Naive thymus-derived CD4-positive, alpha-beta T cell (primary cell): ENCODE measurements around the gene PPTC7. TPM values are rescaled to one million over a fixed set of nuclear protein-coding genes. Genes with fewer than 3 reads are reported as not detected.
A peak's percentile ranks its signal among the peaks of the same experiment; 100 is the strongest.

Experiments used
- ATAC-seq: fragments of 150-1000 bp; cut with Tn5 transposase; 2 replicates; pipeline ENCODE4 v1.10.0; 2021; ENCODE audit warnings: mild to moderate bottlenecking, moderate library complexity
- CTCF ChIA-PET: fragments of 350-600 bp; sonication (Branson Sonifier 250); formaldehyde crosslinking; loops from one replicate; lab custom pipeline; 2021; ENCODE audit warnings: antibody characterized with exemption; lab: Charles Lee
- POLR2A ChIA-PET: fragments of 350-600 bp; sonication (Branson Sonifier 250); formaldehyde crosslinking; loops from one replicate; lab custom pipeline; 2021; ENCODE audit warnings: antibody characterized with exemption, inconsistent platforms; lab: Charles Lee
- DNase-seq, 9 donors: peaks; one replicate each; pipeline versions ENCODE4 v3.0.0 to v3.0.0-alpha.2; 2020 to 2022; ENCODE audit warnings: mixed read lengths in 1 of 9
- H3K27ac ChIP-seq: one replicate; pipeline ENCODE4 v1.7.0; 2013; ENCODE audit warnings: mild to moderate bottlenecking, low read depth, low read length, moderate library complexity
- H3K27me3 ChIP-seq, 2 donors: one replicate each; pipeline ENCODE4 v1.7.0; 2013; ENCODE audit warnings: low read length in 2 of 2, mild to moderate bottlenecking in 2 of 2, moderate library complexity in 2 of 2; ENCODE audit not compliant: control insufficient read depth in 2 of 2, insufficient read depth in 2 of 2
- H3K36me3 ChIP-seq, 3 experiments: 1 replicate in 2 of 3; 2 replicates in 1 of 3; pipeline ENCODE4 v1.7.0; 2013; ENCODE audit warnings: low read length in 3 of 3, mild to moderate bottlenecking in 3 of 3, moderate library complexity in 1 of 3; ENCODE audit not compliant: insufficient read depth in 3 of 3, control insufficient read depth in 2 of 3
- H3K4me1 ChIP-seq, 2 donors: one replicate each; pipeline ENCODE4 v1.7.0; 2013; ENCODE audit warnings: low read length in 2 of 2, mild to moderate bottlenecking in 2 of 2, moderate library complexity in 1 of 2; ENCODE audit not compliant: control insufficient read depth in 2 of 2, insufficient read depth in 2 of 2
- H3K4me3 ChIP-seq: 2 replicates; pipeline ENCODE4 v1.7.0; 2013; ENCODE audit warnings: mild to moderate bottlenecking, low read length
- H3K9me3 ChIP-seq, 3 experiments: 1 replicate in 2 of 3; 2 replicates in 1 of 3; pipeline ENCODE4 v1.7.0; 2013; ENCODE audit warnings: low read length in 3 of 3; ENCODE audit not compliant: control insufficient read depth in 2 of 3
- H3K27ac Mint-ChIP-seq, 9 donors: one replicate each; pipeline ENCODE4 v1.8.0; 2020 to 2022; ENCODE audit warnings: mixed read lengths in 9 of 9, mild to moderate bottlenecking in 8 of 9, moderate library complexity in 5 of 9, inconsistent platforms in 2 of 9
- H3K27me3 Mint-ChIP-seq, 5 donors: one replicate each; pipeline ENCODE4 v1.8.0; 2021 to 2022; ENCODE audit warnings: mixed read lengths in 5 of 5, mild to moderate bottlenecking in 1 of 5
- H3K36me3 Mint-ChIP-seq, 5 donors: one replicate each; pipeline ENCODE4 v1.8.0; 2020 to 2022; ENCODE audit warnings: mixed read lengths in 5 of 5, mild to moderate bottlenecking in 3 of 5, inconsistent platforms in 1 of 5
- H3K4me1 Mint-ChIP-seq, 7 donors: one replicate each; pipeline ENCODE4 v1.8.0; 2020 to 2022; ENCODE audit warnings: mixed read lengths in 7 of 7, mild to moderate bottlenecking in 3 of 7, inconsistent platforms in 1 of 7
- H3K4me3 Mint-ChIP-seq, 10 donors: one replicate each; pipeline ENCODE4 v1.8.0; 2020 to 2022; ENCODE audit warnings: mild to moderate bottlenecking in 10 of 10, mixed read lengths in 10 of 10, moderate library complexity in 6 of 10, inconsistent platforms in 2 of 10
- H3K9me3 Mint-ChIP-seq, 11 donors: one replicate each; pipeline ENCODE4 v1.8.0; 2020 to 2022; ENCODE audit warnings: mixed read lengths in 11 of 11, mild to moderate bottlenecking in 4 of 11, inconsistent platforms in 1 of 11, moderate library complexity in 1 of 11
- intact Hi-C, 2 donors: fragments of 100-400 bp; cut with micrococcal nuclease; formaldehyde crosslinking; loops; one replicate each; pipeline ENCODE4 v1.15.1; 2023
- polyA plus RNA-seq, 2 donors: library from polyadenylated mRNA; unstranded; fragments of 300-500 nt; fragmentation: Illumina TruSeq; gene quantifications; one replicate each; pipeline ENCODE4 v1.2.3, GENCODE V29; 2021
- total RNA-seq, 6 experiments: library from RNA in 5 of 6; stranded (reverse) in 5 of 6; gene quantifications; 1 replicate in 5 of 6; 2 replicates in 1 of 6; pipeline ENCODE4 v1.2.3 and lab custom pipeline; 2021 to 2026

The PPTC7 gene
- total and polyA plus RNA-seq, 7 experiments from 2014 or later = 9.7 to 43.8 (median 37.8) TPM

GRCh38 chr12:110555577-110556406 is 27.3 kb downstream of the PPTC7 start:
- Histone ChIP-seq H3K27ac (no peak overlapping the region), H3K9me3 (no peaks in the 10 kb centered on the region), H3K4me1 (peaks cover 0 to 18% of the 10 kb centered on the region in 2 donors), H3K4me3 (no peak overlapping the region), H3K27me3 (no peaks in the 10 kb centered on the region), H3K36me3 (peaks cover 0 to 4% (median 0%) of the 10 kb centered on the region in 3 experiments)
- Mint-ChIP-seq H3K9me3 (peaks cover 0 to 4% (median 0%) of the 10 kb centered on the region in 11 donors), H3K27me3 (no peaks in the 10 kb centered on the region), H3K36me3 (peaks cover 3 to 23% (median 13%) of the 10 kb centered on the region in 5 donors), H3K4me3 (peak overlapping the region in 3 of 10 donors; percentile 5 to 49 (median 18)), H3K4me1 (peaks cover 32 to 75% (median 63%) of the 10 kb centered on the region in 7 donors), H3K27ac (peak overlapping the region in 6 of 9 donors; percentile 1 to 77 (median 43))
- ATAC-seq = no peak
- intact Hi-C loops = no loop called here
- ChIA-PET CTCF (interaction anchor here (6.6 kb wide), 1 partner anchor 45 kb away, joined by 171 read pairs; no protein-coding TSS in a partner anchor), POLR2A (interaction anchor here (0.8 to 2.2 kb wide), 2 partner anchors 12 to 47 kb away, joined by 3 to 6 read pairs; no protein-coding TSS in a partner anchor)
- no peak for DNase-seq

GRCh38 chr12:110554184-110554583 is 28.9 kb downstream of the PPTC7 start:
- Mint-ChIP-seq H3K36me3 (peaks cover 4 to 28% (median 18%) of the 10 kb centered on the region in 5 donors), H3K27me3 (no peaks in the 10 kb centered on the region), H3K4me1 (peaks cover 28 to 70% (median 63%) of the 10 kb centered on the region in 7 donors), H3K9me3 (peaks cover 0 to 4% (median 0%) of the 10 kb centered on the region in 11 donors), H3K4me3 (no peak overlapping the region), H3K27ac (peak overlapping the region in 4 of 9 donors; percentile 29 to 38 (median 32))
- ChIA-PET CTCF (interaction anchor here (0.9 to 6.6 kb wide), 3 partner anchors 47 to 189 kb away, joined by 3 to 171 read pairs (median 4); partner anchors contain the start of gene PPP1CC), POLR2A (interaction anchor here (0.8 to 2.2 kb wide), 6 partner anchors 9 to 86 kb away, joined by 3 to 6 read pairs (median 4); partner anchors contain the start of genes FAM216A and GPN3)
- H3K4me1 ChIP-seq = peaks cover 0 to 13% of the 10 kb centered on the region in 2 donors
- no peak overlapping the region for H3K27ac ChIP-seq
- no peaks in the 10 kb centered on the region for H3K9me3 ChIP-seq
- intact Hi-C loops = loop anchor here (5.0 kb wide), 3 partner anchors 87 to 452 kb away; partner anchors contain the start of genes FAM216A (in 1 of the 2) and GPN3 (in 1 of the 2)
- peaks cover 0 to 10% (median 4%) of the 10 kb centered on the region in 3 experiments for H3K36me3 ChIP-seq
- H3K27me3 ChIP-seq = no peaks in the 10 kb centered on the region
- DNase-seq = no peak
- no peak overlapping the region for H3K4me3 ChIP-seq
- no peak for ATAC-seq

GRCh38 chr12:110550981-110551380 is 32.1 kb downstream of the PPTC7 start:
- Mint-ChIP-seq H3K9me3 (no peaks in the 10 kb centered on the region), H3K27me3 (no peaks in the 10 kb centered on the region), H3K4me1 (peaks cover 19 to 64% (median 47%) of the 10 kb centered on the region in 7 donors), H3K36me3 (peaks cover 7 to 31% (median 14%) of the 10 kb centered on the region in 5 donors), H3K27ac (no peak overlapping the region), H3K4me3 (no peak overlapping the region)
- H3K27ac ChIP-seq = no peak overlapping the region
- H3K4me1 ChIP-seq = peaks cover 0 to under 1% of the 10 kb centered on the region in 2 donors
- ChIA-PET POLR2A (interaction anchor here (4.8 kb wide), 1 partner anchor 50 kb away, joined by 38 read pairs; no protein-coding TSS in a partner anchor), CTCF (interaction anchor here (0.6 to 6.6 kb wide), 12 partner anchors 11 to 147 kb away, joined by 3 to 171 read pairs (median 3); partner anchors contain the start of genes ARPC3, FAM216A, GPN3 and RAD9B)
- no peaks in the 10 kb centered on the region for H3K9me3 ChIP-seq
- peaks cover 0 to 19% (median 4%) of the 10 kb centered on the region in 3 experiments for H3K36me3 ChIP-seq
- H3K4me3 ChIP-seq = no peak overlapping the region
- no peak for DNase-seq
- H3K27me3 ChIP-seq = no peaks in the 10 kb centered on the region
- intact Hi-C loops = loop anchor here (5.0 kb wide), 3 partner anchors 84 to 449 kb away; partner anchors contain the start of genes FAM216A (in 1 of the 2) and GPN3 (in 1 of the 2)
- no peak for ATAC-seq

- H3K4me3 Mint-ChIP-seq = no peak overlapping the region
- intact Hi-C loops = loop anchor here (5.0 kb wide), 3 partner anchors 82 to 447 kb away; partner anchors contain the start of genes FAM216A (in 1 of the 2) and GPN3 (in 1 of the 2)
- H3K36me3 Mint-ChIP-seq = peaks cover 8 to 32% (median 14%) of the 10 kb centered on the region in 5 donors
Measured at GRCh38 chr12:110549716-110550115, 33.4 kb downstream of the PPTC7 start.

GRCh38 chr12:110548678-110549077 is 34.4 kb downstream of the PPTC7 start:
- H3K27me3 Mint-ChIP-seq = no peaks in the 10 kb centered on the region
- no peaks in the 10 kb centered on the region for H3K4me1 ChIP-seq
- peaks cover 0 to 27% (median 9%) of the 10 kb centered on the region in 3 experiments for H3K36me3 ChIP-seq
- H3K4me3 ChIP-seq = no peak overlapping the region
- ATAC-seq (no peak), DNase-seq (no peak)
- no peak overlapping the region for H3K27ac ChIP-seq
- no peaks in the 10 kb centered on the region for H3K9me3 Mint-ChIP-seq
- no peaks in the 10 kb centered on the region for H3K9me3 ChIP-seq
- no peaks in the 10 kb centered on the region for H3K27me3 ChIP-seq
- intact Hi-C loops = no loop called here
- no peak overlapping the region for H3K4me3 Mint-ChIP-seq
- peak overlapping the region in 3 of 9 donors; percentile 28 to 68 (median 55) for H3K27ac Mint-ChIP-seq
- H3K4me1 Mint-ChIP-seq = peaks cover 10 to 55% (median 44%) of the 10 kb centered on the region in 7 donors
- peaks cover 9 to 32% (median 16%) of the 10 kb centered on the region in 5 donors for H3K36me3 Mint-ChIP-seq
- ChIA-PET CTCF (interaction anchor here (0.6 to 2.6 kb wide), 6 partner anchors 10 to 99 kb away, joined by 3 to 25 read pairs (median 5); partner anchors contain the start of gene ARPC3), POLR2A (interaction anchor here (1.1 to 4.8 kb wide), 2 partner anchors 52 to 57 kb away, joined by 3 to 38 read pairs; no protein-coding TSS in a partner anchor)

More at GRCh38 chr12:110549716-110550115, 33.4 kb downstream of the PPTC7 start:
- Histone ChIP-seq H3K36me3 (peaks cover 0 to 27% (median 9%) of the 10 kb centered on the region in 3 experiments), H3K9me3 (no peaks in the 10 kb centered on the region), H3K27me3 (no peaks in the 10 kb centered on the region), H3K4me3 (no peak overlapping the region), H3K27ac (no peak overlapping the region), H3K4me1 (no peaks in the 10 kb centered on the region)
- no peak for DNase-seq
- ChIA-PET CTCF (interaction anchor here (0.6 to 2.6 kb wide), 5 partner anchors 32 to 102 kb away, joined by 3 to 25 read pairs (median 6); partner anchors contain the start of gene ARPC3), POLR2A (interaction anchor here (0.7 to 4.8 kb wide), 4 partner anchors 11 to 137 kb away, joined by 3 to 38 read pairs (median 4); no protein-coding TSS in a partner anchor)
- no peak for ATAC-seq
- H3K9me3 Mint-ChIP-seq = no peaks in the 10 kb centered on the region
- no peaks in the 10 kb centered on the region for H3K27me3 Mint-ChIP-seq
- H3K4me1 Mint-ChIP-seq = peaks cover 10 to 60% (median 41%) of the 10 kb centered on the region in 7 donors
- H3K27ac Mint-ChIP-seq = peak overlapping the region in 3 of 9 donors; percentile 27 to 67 (median 38)

GRCh38 chr12:110547090-110547489 is 36.0 kb downstream of the PPTC7 start:
- intact Hi-C loops = no loop called here
- H3K36me3 Mint-ChIP-seq = peaks cover 12 to 36% (median 26%) of the 10 kb centered on the region in 5 donors
- H3K27me3 ChIP-seq = no peaks in the 10 kb centered on the region
- H3K9me3 ChIP-seq = no peaks in the 10 kb centered on the region
- H3K4me1 ChIP-seq = no peaks in the 10 kb centered on the region
- no peaks in the 10 kb centered on the region for H3K9me3 Mint-ChIP-seq
- no peak overlapping the region for H3K27ac Mint-ChIP-seq
- no peak overlapping the region for H3K27ac ChIP-seq
- POLR2A ChIA-PET = no interaction called here
- peaks cover 15 to 57% (median 48%) of the 10 kb centered on the region in 7 donors for H3K4me1 Mint-ChIP-seq
- CTCF ChIA-PET = no interaction called here
- no peak overlapping the region for H3K4me3 ChIP-seq
- H3K27me3 Mint-ChIP-seq = no peaks in the 10 kb centered on the region
- peaks cover 0 to 37% (median 9%) of the 10 kb centered on the region in 3 experiments for H3K36me3 ChIP-seq
- DNase-seq (no peak), ATAC-seq (no peak)
- no peak overlapping the region for H3K4me3 Mint-ChIP-seq
